Measurements from ENCODE around the gene FERMT1.
A peak's percentile ranks its signal among the peaks of the same experiment; 100 is the strongest.

Gene FERMT1

DNA sequence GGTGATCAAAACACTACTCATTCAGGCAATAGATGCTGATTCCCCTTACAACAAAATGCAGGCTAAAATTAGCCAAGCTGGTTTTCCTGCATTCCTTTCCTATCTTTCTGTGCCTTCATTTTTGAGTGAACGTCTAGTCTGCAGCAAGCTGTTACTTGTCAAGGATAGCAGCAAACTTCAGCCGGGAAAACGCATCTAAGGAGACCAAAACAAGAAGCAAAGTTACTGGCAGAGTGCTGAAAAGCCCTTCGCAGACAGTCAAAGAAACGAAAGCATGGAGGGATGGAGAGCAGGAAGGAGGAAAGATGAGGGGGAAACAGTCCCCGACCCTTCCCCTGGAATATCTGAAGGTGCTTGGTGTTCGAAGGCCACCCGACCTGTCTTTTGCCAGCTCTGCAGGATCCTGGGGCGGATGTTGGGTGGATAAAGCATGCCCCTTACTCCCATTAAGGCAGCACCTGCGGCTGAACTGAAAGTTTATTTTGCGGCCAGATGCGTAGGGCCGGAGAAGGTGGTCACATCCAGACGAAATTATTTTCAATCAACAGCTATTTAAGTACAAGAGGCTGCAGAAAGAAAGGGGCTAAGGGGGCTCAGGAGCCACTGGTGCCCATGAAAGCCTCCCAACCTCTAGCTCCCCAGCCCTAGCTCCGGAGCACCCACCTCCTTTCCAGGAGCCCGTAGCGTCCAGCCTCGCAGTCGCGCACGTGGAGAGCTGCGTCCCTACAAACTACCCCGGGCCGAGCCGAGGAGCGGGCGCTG lies 538 bp downstream of the FERMT1 start:
- peak; percentile 26 for DNase-seq (ENCODE audit: low read depth, low spot score)
- peak overlapping the region; percentile 55 for H3K4me3 ChIP-seq (ENCODE audit: low read depth, low read length)
- TF ChIP-seq, protein P1, sequence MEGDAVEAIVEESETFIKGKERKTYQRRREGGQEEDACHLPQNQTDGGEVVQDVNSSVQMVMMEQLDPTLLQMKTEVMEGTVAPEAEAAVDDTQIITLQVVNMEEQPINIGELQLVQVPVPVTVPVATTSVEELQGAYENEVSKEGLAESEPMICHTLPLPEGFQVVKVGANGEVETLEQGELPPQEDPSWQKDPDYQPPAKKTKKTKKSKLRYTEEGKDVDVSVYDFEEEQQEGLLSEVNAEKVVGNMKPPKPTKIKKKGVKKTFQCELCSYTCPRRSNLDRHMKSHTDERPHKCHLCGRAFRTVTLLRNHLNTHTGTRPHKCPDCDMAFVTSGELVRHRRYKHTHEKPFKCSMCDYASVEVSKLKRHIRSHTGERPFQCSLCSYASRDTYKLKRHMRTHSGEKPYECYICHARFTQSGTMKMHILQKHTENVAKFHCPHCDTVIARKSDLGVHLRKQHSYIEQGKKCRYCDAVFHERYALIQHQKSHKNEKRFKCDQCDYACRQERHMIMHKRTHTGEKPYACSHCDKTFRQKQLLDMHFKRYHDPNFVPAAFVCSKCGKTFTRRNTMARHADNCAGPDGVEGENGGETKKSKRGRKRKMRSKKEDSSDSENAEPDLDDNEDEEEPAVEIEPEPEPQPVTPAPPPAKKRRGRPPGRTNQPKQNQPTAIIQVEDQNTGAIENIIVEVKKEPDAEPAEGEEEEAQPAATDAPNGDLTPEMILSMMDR (IDR thresholded peaks at IDR 0.05; ENCODE audit: low read depth, low read length) = no peak
- in situ Hi-C loops (cut with HindIII; ENCODE audit: low sequenced_read_pairs) = no loop called here

DNA sequence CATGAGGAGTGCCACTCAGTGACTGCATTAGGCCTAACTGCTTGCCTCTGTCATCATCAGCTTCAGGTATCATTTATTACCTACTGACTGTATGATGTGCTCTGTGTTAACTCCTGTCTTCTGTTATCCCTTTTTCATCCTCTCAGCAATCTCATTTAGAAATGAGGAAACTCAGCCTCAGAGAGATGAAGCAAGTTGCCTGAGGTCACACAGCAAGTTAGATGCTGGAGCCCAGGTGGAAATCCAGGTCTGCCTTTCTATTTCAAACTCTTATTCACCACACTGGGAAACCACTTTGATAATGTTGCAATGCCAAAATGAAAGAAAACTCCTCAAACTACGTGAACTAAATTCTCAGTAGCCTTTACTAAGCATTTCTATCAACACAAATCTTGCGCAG lies 1.3 kb downstream of the FERMT1 start:
- no peak overlapping the region for H3K4me3 ChIP-seq (ENCODE audit: low read depth, low read length)
- in situ Hi-C loops (cut with HindIII; ENCODE audit: low sequenced_read_pairs) = no loop called here
- TF ChIP-seq, protein P1 (IDR thresholded peaks at IDR 0.05; ENCODE audit: low read depth, low read length) = no peak
- no peak for DNase-seq (ENCODE audit: low read depth, low spot score)

DNA sequence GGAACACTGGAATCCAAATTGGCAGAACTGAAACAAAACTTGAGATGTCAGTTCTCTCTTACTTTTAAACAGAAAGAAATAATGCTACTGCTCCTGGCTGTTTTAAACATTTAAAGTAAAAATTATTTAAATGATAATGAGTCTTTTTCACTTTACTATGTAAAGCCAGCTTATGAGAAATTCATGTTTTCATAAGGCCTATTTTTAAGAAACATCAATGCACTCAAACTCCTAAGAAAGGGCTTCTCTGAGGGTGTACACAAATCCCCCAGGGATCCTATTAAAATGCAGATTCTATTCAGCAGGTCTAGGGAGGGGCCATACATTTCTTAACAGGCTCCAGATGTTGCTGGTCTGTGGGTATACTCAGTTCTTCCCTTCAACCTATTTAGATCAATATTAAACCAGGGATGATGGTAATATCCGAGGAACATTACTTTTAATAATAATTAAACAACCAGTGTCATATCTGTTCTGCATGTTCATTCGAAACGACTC lies 2.3 kb downstream of the FERMT1 start:
- TF ChIP-seq, protein P1 (IDR thresholded peaks at IDR 0.05; ENCODE audit: low read depth, low read length) = no peak
- DNase-seq (ENCODE audit: low read depth, low spot score) = no peak
- H3K4me3 ChIP-seq (ENCODE audit: low read depth, low read length) = no peak overlapping the region
- in situ Hi-C loops (cut with HindIII; ENCODE audit: low sequenced_read_pairs) = no loop called here

DNA sequence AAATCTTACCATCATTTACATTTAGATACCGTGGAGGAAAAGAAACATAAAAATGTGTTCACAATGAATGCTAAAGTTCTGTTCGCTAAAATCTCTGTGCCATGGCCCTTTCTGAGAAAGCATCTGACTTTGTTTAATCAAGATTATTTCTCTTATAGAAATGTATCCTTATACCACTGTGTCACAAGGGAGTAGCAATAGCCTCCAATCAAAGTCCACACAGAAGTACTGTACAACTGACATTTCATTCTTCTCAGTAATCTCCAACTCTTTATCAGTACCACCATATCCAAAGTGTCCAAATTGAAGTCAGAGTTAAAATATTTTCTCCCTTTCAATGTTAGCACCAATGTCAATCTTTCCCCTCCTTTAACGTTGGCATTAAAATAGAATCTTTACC lies 6.1 kb downstream of the FERMT1 start:
- DNase-seq (ENCODE audit: low read depth, low spot score) = no peak
- no peak overlapping the region for H3K4me3 ChIP-seq (ENCODE audit: low read depth, low read length)
- in situ Hi-C loops (cut with HindIII; ENCODE audit: low sequenced_read_pairs) = no loop called here
- TF ChIP-seq, protein P1 (IDR thresholded peaks at IDR 0.05; ENCODE audit: low read depth, low read length) = no peak

DNA sequence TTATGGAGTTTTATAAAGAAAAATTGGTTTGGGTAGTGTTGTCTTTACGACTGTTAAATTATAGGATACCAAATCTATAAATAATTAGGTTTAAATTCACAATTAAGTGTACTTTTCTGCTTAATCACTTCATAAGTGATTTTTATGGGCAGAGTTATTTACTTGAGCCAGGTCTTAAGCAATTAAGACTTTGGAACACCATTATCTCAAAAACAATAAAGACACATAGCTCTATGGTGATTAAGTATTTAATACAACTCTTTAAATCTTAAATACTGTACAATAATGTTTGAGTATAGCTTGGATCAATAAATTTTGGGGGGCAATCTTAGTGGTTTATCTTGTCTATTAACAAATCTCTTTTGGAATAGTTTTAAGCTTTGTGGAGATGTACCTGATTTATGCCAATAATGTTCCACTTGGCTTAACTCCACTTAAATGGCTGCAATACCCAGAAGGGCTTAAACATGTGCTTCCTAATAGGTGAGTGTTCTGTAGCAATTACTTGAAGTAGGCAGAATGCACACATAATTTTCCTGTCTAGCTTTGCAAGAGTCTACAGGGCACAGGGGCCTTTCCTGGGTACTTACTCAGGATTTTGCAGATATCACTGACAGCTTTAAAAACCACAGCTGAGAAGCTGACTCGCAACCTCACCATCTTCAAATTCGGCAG lies 7.5 kb downstream of the FERMT1 start:
- TF ChIP-seq, protein P1 (IDR thresholded peaks at IDR 0.05; ENCODE audit: low read depth, low read length) = no peak
- DNase-seq (ENCODE audit: low read depth, low spot score) = no peak
- in situ Hi-C loops (cut with HindIII; ENCODE audit: low sequenced_read_pairs) = no loop called here
- H3K4me3 ChIP-seq (ENCODE audit: low read depth, low read length) = no peak overlapping the region

DNA sequence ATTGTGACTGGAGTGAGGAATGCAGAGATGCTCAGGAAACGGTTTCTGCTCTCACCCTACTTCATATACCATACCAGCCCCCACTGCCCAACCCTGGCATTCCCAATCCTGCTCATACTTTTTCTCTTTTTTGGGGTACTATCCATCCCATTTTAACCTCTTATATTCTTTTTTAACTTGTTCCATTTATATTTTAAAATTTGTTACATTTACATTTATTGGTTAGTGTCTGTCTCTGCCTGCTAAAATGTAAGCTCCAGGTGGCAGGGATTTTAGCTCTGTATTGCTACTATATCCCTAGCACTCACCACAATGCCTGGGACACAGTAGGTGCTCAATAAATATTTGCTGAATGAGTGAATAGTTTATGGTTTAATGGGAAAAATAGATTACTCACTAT lies 8.1 kb downstream of the FERMT1 start:
- DNase-seq (ENCODE audit: low read depth, low spot score) = no peak
- in situ Hi-C loops (cut with HindIII; ENCODE audit: low sequenced_read_pairs) = no loop called here
- H3K4me3 ChIP-seq (ENCODE audit: low read depth, low read length) = no peak overlapping the region
- TF ChIP-seq, protein P1 (IDR thresholded peaks at IDR 0.05; ENCODE audit: low read depth, low read length) = no peak

All from astrocyte of the spinal cord (primary cell).